Umbilical cord (tissue), 2 donors: ENCODE measurements around the gene MAPK6. TPM values are rescaled to one million over a fixed set of nuclear protein-coding genes. Genes with fewer than 3 reads are reported as not detected.

ENCODE experiments used
- DNase-seq: peaks from one replicate; pipeline ENCODE4 v3.0.0-alpha.2; 2015; ENCODE audit warnings: low spot score
- total RNA-seq: library from RNA; depleted of rRNA; stranded (reverse); fragments of >200 nt; gene quantifications from one replicate; pipeline ENCODE4 v1.2.3, GENCODE V29; 2014; ENCODE audit warnings: low replicate concordance; ENCODE audit not compliant: insufficient read depth

The MAPK6 gene
- total RNA-seq, 1 donor from 2014 or later, result 46.7 TPM

GRCh38 chr15:52102463-52102862, 83.4 kb downstream of the MAPK6 start:
- peak; percentile 9 for DNase-seq

- peak; percentile 87 for DNase-seq
Measured at GRCh38 chr15:52103217-52104207, 84.5 kb downstream of the MAPK6 start.

- no peak for DNase-seq
Measured at GRCh38 chr15:52104532-52105004, 85.5 kb downstream of the MAPK6 start.

- DNase-seq, result no peak
Measured at GRCh38 chr15:52105846-52106245, 86.8 kb downstream of the MAPK6 start.

- DNase-seq, result no peak
Measured at GRCh38 chr15:52106641-52107040, 87.6 kb downstream of the MAPK6 start.

GRCh38 chr15:52107238-52107637, 88.2 kb downstream of the MAPK6 start:
- DNase-seq, result no peak

GRCh38 chr15:52109559-52110451, 90.8 kb downstream of the MAPK6 start:
- no peak for DNase-seq

- no peak for DNase-seq
Measured at GRCh38 chr15:52111517-52112202, 92.6 kb downstream of the MAPK6 start.

GRCh38 chr15:52112203-52112750, 93.3 kb downstream of the MAPK6 start:
- no peak for DNase-seq

- no peak for DNase-seq
Measured at GRCh38 chr15:52113235-52113634, 94.2 kb downstream of the MAPK6 start.

GRCh38 chr15:52113708-52114107, 94.7 kb downstream of the MAPK6 start:
- no peak for DNase-seq

- DNase-seq, result no peak
Measured at GRCh38 chr15:52114261-52115055, 95.4 kb downstream of the MAPK6 start.

- no peak for DNase-seq
Measured at GRCh38 chr15:52115598-52116427, 96.8 kb downstream of the MAPK6 start.

Other genes starting within 250 kb of the MAPK6 start
- 53.9 TPM for gene TMOD3, start 189.6 kb upstream of the MAPK6 start, total RNA-seq
- gene LEO1, start 47.4 kb upstream of the MAPK6 start, total RNA-seq, result 17.8 TPM
- gene BCL2L10, start 93.6 kb downstream of the MAPK6 start, total RNA-seq, result not detected
- 20.9 TPM for gene GNB5, start 172.2 kb downstream of the MAPK6 start, total RNA-seq